ENCODE results near the gene MAN1B1. TPM values are rescaled to one million over a fixed set of nuclear protein-coding genes. Genes with fewer than 3 reads are reported as not detected.
A peak's percentile ranks its signal among the peaks of the same experiment; 100 is the strongest.

Gene MAN1B1
- total and polyA plus RNA-seq, 8 donors = 22.0 to 86.0 (median 28.4) TPM

- Histone ChIP-seq H3K36me3 (no peaks in the 10 kb centered on the region), H3K4me3 (no peak overlapping the region), H3K9me3 (no peaks in the 10 kb centered on the region), H3K27ac (no peak overlapping the region), H3K4me1 (peaks cover 0 to 9% (median under 1%) of the 10 kb centered on the region in 3 donors), H3K27me3 (no peaks in the 10 kb centered on the region)
- no peak for TF ChIP-seq CTCF (IDR thresholded peaks at IDR 0.05)
- ATAC-seq = no peak
- 93 to 96% methylated on average over 21 to 24 of the region's 24 CpGs for WGBS, 2 donors
- intact Hi-C loops (cut with DNase I) = no loop called here
- peak in 2 of 6 donors; percentile 37 to 76 for DNase-seq
- FAIRE-seq = no peak
Measured at GRCh38 chr9:137080260-137081122, 6.3 kb upstream of the MAN1B1 start.

- no peak for FAIRE-seq
- H3K9me3 ChIP-seq = no peaks in the 10 kb centered on the region
- peaks cover 0 to 12% (median 5%) of the 10 kb centered on the region in 3 donors for H3K4me1 ChIP-seq
- no peak overlapping the region for H3K27ac ChIP-seq
- intact Hi-C loops (cut with DNase I) = no loop called here
- no peak for TF ChIP-seq CTCF (IDR thresholded peaks at IDR 0.05)
- WGBS, 2 donors = 94 to 95% methylated on average over 12 to 16 of the region's 16 CpGs
- H3K4me3 ChIP-seq = no peak overlapping the region
- peak in 2 of 6 donors; percentile 49 to 78 for DNase-seq
- no peaks in the 10 kb centered on the region for H3K36me3 ChIP-seq
- no peak for ATAC-seq
- no peaks in the 10 kb centered on the region for H3K27me3 ChIP-seq
Measured at GRCh38 chr9:137082222-137082924, 4.4 kb upstream of the MAN1B1 start.

GRCh38 chr9:137082925-137083290 is 3.9 kb upstream of the MAN1B1 start:
- Histone ChIP-seq H3K9me3 (no peaks in the 10 kb centered on the region), H3K27ac (no peak overlapping the region), H3K4me3 (no peak overlapping the region), H3K36me3 (no peaks in the 10 kb centered on the region), H3K27me3 (no peaks in the 10 kb centered on the region), H3K4me1 (peaks cover 0 to 12% (median 5%) of the 10 kb centered on the region in 3 donors)
- intact Hi-C loops (cut with DNase I) = no loop called here
- ATAC-seq (no peak), FAIRE-seq (no peak), DNase-seq (no peak)
- TF ChIP-seq CTCF (IDR thresholded peaks at IDR 0.05) = no peak
- 90 to 91% methylated on average over 7 to 8 of the region's 8 CpGs for WGBS, 2 donors

- no peak for FAIRE-seq
- intact Hi-C loops (cut with DNase I) = no loop called here
- WGBS, 2 donors = 79 to 81% methylated on average over 11 to 12 of the region's 12 CpGs
- Histone ChIP-seq H3K4me3 (no peak overlapping the region), H3K27me3 (no peaks in the 10 kb centered on the region), H3K4me1 (peaks cover 0 to 7% (median 5%) of the 10 kb centered on the region in 3 donors), H3K9me3 (no peaks in the 10 kb centered on the region), H3K36me3 (no peaks in the 10 kb centered on the region), H3K27ac (peak overlapping the region in 1 of 4 donors; percentile 8)
- TF ChIP-seq CTCF (IDR thresholded peaks at IDR 0.05) = no peak
- DNase-seq = peak in 1 of 6 donors; percentile 29
- ATAC-seq = no peak
Measured at GRCh38 chr9:137083394-137084004, 3.3 kb upstream of the MAN1B1 start.

Measured in pancreas (tissue), 10 donors.